ENCODE data around the gene KMT2A. TPM values are rescaled to one million over a fixed set of nuclear protein-coding genes. Genes with fewer than 3 reads are reported as not detected.

KMT2A gene
- total and polyA plus RNA-seq, 10 of the 15 experiments (the other 5 are each of a cell fraction or from before 2014, with no cell fraction given): 6.1 to 56.9 (median 25.4) TPM

DNA sequence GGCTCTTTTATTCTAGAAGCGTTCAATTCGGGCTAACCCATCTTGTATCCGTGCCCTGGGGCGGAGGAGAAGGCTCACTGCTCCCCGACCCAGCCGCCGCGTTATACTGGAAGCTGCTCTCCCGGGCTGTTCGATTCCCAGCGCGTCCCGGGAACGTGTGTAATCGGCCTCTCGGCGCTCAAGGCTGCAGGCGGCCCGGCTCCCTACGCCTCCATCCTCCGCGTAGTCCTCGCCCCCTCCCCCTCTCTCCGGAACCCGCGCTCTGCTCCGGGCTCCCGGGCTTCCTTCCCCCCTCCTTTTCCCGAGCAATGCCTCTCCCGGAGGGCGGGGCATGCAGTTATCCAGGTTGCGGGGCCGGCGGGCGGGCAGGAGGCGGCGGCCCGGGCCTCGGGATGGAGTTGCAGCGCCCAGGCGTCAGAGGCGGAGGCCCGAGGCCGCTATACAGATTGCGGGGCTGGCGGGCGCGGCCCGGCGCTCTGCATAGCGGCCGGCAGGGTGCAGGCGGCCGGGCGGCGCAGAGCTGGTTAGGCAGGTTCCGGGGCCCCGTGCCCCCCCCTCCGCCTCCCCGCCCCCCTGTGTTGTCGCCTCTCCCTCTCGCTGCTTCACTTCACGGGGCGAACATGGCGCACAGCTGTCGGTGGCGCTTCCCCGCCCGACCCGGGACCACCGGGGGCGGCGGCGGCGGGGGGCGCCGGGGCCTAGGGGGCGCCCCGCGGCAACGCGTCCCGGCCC lies at the start of gene KMT2A (continued):
- TF ChIP-seq, protein P1, sequence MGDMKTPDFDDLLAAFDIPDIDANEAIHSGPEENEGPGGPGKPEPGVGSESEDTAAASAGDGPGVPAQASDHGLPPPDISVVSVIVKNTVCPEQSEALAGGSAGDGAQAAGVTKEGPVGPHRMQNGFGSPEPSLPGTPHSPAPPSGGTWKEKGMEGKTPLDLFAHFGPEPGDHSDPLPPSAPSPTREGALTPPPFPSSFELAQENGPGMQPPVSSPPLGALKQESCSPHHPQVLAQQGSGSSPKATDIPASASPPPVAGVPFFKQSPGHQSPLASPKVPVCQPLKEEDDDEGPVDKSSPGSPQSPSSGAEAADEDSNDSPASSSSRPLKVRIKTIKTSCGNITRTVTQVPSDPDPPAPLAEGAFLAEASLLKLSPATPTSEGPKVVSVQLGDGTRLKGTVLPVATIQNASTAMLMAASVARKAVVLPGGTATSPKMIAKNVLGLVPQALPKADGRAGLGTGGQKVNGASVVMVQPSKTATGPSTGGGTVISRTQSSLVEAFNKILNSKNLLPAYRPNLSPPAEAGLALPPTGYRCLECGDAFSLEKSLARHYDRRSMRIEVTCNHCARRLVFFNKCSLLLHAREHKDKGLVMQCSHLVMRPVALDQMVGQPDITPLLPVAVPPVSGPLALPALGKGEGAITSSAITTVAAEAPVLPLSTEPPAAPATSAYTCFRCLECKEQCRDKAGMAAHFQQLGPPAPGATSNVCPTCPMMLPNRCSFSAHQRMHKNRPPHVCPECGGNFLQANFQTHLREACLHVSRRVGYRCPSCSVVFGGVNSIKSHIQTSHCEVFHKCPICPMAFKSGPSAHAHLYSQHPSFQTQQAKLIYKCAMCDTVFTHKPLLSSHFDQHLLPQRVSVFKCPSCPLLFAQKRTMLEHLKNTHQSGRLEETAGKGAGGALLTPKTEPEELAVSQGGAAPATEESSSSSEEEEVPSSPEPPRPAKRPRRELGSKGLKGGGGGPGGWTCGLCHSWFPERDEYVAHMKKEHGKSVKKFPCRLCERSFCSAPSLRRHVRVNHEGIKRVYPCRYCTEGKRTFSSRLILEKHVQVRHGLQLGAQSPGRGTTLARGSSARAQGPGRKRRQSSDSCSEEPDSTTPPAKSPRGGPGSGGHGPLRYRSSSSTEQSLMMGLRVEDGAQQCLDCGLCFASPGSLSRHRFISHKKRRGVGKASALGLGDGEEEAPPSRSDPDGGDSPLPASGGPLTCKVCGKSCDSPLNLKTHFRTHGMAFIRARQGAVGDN (IDR thresholded peaks at IDR 0.05): peak; percentile 44; the same call in 1 of the 2 replicates
- TF ChIP-seq RFX5 (IDR thresholded peaks at IDR 0.05; ENCODE audit: low read depth, low read length) (no peak), ETV6 (conservative IDR thresholded peaks at IDR 0.05 in 1 of 2, IDR thresholded peaks at IDR 0.05 in 1 of 2; ENCODE audit: borderline replicate concordance in 1 of 2, low read depth in 1 of 2) (no peak), SMARCA5 (IDR thresholded peaks at IDR 0.05) (peak; percentile 74), IKZF2 (IDR thresholded peaks at IDR 0.05) (peak; percentile 88), RCOR1 (conservative IDR thresholded peaks at IDR 0.05; ENCODE audit: low read depth, low read length) (0 out of 2 replicates have a peak, but pooled peaks have one; percentile 12), NBN (IDR thresholded peaks at IDR 0.05) (peak; percentile 86), ZNF207 (IDR thresholded peaks at IDR 0.05; ENCODE audit: borderline replicate concordance) (peak; percentile 81), CHD4 (IDR thresholded peaks at IDR 0.05) (no peak), CHD2 (IDR thresholded peaks at IDR 0.05; ENCODE audit: borderline replicate concordance, low read depth, low read length) (peak; percentile 40; the same call in 1 of the 2 replicates), DPF2 (IDR thresholded peaks at IDR 0.05) (peak; percentile 81; the same call in 1 of the 2 replicates), ASH2L (IDR thresholded peaks at IDR 0.05; ENCODE audit: borderline replicate concordance, low read depth) (no peak; the same call in 1 of the 2 replicates), PML (IDR thresholded peaks at IDR 0.05; ENCODE audit: low read length) (no peak; the same call in 1 of the 2 replicates), CEBPB (IDR thresholded peaks at IDR 0.05; ENCODE audit: borderline replicate concordance in 1 of 2, low read depth in 2 of 2, low read length in 2 of 2) (no peak), NFYB (IDR thresholded peaks at IDR 0.05; ENCODE audit: insufficient read depth, low read depth, low read length) (no peak), RELA (IDR thresholded peaks at IDR 0.05; ENCODE audit: borderline replicate concordance, partially characterized antibody) (peak; percentile 31), EGR1 (IDR thresholded peaks at IDR 0.05; ENCODE audit: borderline replicate concordance in 1 of 2, low read depth in 2 of 2, low read length in 2 of 2) (peak in 1 of 2 experiments; percentile 55; a peak in 1 of 3 replicates)
- TF ChIP-seq, protein P2, sequence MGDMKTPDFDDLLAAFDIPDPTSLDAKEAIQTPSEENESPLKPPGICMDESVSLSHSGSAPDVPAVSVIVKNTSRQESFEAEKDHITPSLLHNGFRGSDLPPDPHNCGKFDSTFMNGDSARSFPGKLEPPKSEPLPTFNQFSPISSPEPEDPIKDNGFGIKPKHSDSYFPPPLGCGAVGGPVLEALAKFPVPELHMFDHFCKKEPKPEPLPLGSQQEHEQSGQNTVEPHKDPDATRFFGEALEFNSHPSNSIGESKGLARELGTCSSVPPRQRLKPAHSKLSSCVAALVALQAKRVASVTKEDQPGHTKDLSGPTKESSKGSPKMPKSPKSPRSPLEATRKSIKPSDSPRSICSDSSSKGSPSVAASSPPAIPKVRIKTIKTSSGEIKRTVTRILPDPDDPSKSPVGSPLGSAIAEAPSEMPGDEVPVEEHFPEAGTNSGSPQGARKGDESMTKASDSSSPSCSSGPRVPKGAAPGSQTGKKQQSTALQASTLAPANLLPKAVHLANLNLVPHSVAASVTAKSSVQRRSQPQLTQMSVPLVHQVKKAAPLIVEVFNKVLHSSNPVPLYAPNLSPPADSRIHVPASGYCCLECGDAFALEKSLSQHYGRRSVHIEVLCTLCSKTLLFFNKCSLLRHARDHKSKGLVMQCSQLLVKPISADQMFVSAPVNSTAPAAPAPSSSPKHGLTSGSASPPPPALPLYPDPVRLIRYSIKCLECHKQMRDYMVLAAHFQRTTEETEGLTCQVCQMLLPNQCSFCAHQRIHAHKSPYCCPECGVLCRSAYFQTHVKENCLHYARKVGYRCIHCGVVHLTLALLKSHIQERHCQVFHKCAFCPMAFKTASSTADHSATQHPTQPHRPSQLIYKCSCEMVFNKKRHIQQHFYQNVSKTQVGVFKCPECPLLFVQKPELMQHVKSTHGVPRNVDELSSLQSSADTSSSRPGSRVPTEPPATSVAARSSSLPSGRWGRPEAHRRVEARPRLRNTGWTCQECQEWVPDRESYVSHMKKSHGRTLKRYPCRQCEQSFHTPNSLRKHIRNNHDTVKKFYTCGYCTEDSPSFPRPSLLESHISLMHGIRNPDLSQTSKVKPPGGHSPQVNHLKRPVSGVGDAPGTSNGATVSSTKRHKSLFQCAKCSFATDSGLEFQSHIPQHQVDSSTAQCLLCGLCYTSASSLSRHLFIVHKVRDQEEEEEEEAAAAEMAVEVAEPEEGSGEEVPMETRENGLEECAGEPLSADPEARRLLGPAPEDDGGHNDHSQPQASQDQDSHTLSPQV (IDR thresholded peaks at IDR 0.05): no peak
- TF ChIP-seq, protein P3, sequence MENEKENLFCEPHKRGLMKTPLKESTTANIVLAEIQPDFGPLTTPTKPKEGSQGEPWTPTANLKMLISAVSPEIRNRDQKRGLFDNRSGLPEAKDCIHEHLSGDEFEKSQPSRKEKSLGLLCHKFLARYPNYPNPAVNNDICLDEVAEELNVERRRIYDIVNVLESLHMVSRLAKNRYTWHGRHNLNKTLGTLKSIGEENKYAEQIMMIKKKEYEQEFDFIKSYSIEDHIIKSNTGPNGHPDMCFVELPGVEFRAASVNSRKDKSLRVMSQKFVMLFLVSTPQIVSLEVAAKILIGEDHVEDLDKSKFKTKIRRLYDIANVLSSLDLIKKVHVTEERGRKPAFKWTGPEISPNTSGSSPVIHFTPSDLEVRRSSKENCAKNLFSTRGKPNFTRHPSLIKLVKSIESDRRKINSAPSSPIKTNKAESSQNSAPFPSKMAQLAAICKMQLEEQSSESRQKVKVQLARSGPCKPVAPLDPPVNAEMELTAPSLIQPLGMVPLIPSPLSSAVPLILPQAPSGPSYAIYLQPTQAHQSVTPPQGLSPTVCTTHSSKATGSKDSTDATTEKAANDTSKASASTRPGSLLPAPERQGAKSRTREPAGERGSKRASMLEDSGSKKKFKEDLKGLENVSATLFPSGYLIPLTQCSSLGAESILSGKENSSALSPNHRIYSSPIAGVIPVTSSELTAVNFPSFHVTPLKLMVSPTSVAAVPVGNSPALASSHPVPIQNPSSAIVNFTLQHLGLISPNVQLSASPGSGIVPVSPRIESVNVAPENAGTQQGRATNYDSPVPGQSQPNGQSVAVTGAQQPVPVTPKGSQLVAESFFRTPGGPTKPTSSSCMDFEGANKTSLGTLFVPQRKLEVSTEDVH (IDR thresholded peaks at IDR 0.05; ENCODE audit: low read depth, partially characterized antibody): no peak
